Stimulated activated naive CD4-positive, alpha-beta T cell treated with Interleukin-2 at 50 U/mL for 16 hours (primary cell): Measurements from ENCODE around the gene MON1B.
"Not testable (repeated sequence)": the region's sequence is repeated elsewhere in the genome, so short reads cannot be mapped to it uniquely, and the experiment has no call there.

Experiments used
- DNase-seq: peaks from one replicate; lab custom pipeline; 2025; lab: John Stamatoyannopoulos, UW

MON1B gene

GRCh38 chr16:77190478-77191258 is at the start of gene MON1B:
Gene MON1B, plus strand, starts transcription at chr16:77191190. Its CDS starts 296 bp downstream, at chr16:77191486.
- peak; percentile 95 for DNase-seq

- DNase-seq = no peak
Measured at GRCh38 chr16:77143364-77143763, 47.6 kb upstream of the MON1B start.

GRCh38 chr16:77148121-77148520 is 42.9 kb upstream of the MON1B start:
- no peak for DNase-seq

GRCh38 chr16:77157346-77158058 is 33.5 kb upstream of the MON1B start:
- DNase-seq = no peak

- no peak for DNase-seq
Measured at GRCh38 chr16:77158293-77158692, 32.7 kb upstream of the MON1B start.

GRCh38 chr16:77165006-77165405 is 26.0 kb upstream of the MON1B start:
- DNase-seq = no peak

GRCh38 chr16:77165536-77166236 is 25.3 kb upstream of the MON1B start:
- DNase-seq = not testable (repeated sequence)

- DNase-seq = no peak
Measured at GRCh38 chr16:77166726-77167125, 24.3 kb upstream of the MON1B start.

GRCh38 chr16:77168901-77169300 is 22.1 kb upstream of the MON1B start:
- no peak for DNase-seq

GRCh38 chr16:77169650-77170236 is 21.2 kb upstream of the MON1B start:
- DNase-seq = no peak

GRCh38 chr16:77170805-77171204 is 20.2 kb upstream of the MON1B start:
- no peak for DNase-seq

- no peak for DNase-seq
Measured at GRCh38 chr16:77171745-77172635, 19.0 kb upstream of the MON1B start.

GRCh38 chr16:77172951-77173350 is 18.0 kb upstream of the MON1B start:
- DNase-seq = no peak

GRCh38 chr16:77183137-77183536 is 7.9 kb upstream of the MON1B start:
- no peak for DNase-seq

GRCh38 chr16:77186298-77186697 is 4.7 kb upstream of the MON1B start:
- not testable (repeated sequence) for DNase-seq

- no peak for DNase-seq
Measured at GRCh38 chr16:77190190-77190477, 856 bp upstream of the MON1B start.

- peak; percentile 31 for DNase-seq
Measured at GRCh38 chr16:77191259-77191969, 424 bp downstream of the MON1B start.

- DNase-seq = no peak
Measured at GRCh38 chr16:77193377-77193776, 2.4 kb downstream of the MON1B start.

GRCh38 chr16:77194295-77195231 is 3.6 kb downstream of the MON1B start:
- no peak for DNase-seq

GRCh38 chr16:77195411-77195810 is 4.4 kb downstream of the MON1B start:
- no peak for DNase-seq
